ENCODE results near the gene SNX30.

SNX30 gene

DNA sequence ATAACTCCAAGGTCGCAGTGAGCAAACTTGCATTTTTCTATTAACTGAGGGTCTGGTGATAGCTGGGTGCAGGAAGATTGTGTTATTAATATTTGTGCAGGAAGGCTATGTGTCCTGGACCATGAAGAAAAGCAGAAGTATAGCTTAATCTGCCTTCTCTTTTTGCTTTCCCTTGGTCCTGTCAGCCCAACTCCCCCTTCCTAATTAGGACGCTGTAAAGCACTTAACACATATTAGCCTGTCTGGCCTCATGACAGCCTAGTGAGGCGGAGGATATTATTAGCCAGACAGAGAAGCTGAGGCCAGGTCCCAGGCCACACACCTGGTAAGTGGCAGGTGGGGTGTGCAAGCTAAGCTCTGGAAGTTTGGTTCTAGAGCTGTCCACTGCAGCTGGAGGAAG, 110.6 kb downstream of the SNX30 start:
- TF ChIP-seq, protein P1, sequence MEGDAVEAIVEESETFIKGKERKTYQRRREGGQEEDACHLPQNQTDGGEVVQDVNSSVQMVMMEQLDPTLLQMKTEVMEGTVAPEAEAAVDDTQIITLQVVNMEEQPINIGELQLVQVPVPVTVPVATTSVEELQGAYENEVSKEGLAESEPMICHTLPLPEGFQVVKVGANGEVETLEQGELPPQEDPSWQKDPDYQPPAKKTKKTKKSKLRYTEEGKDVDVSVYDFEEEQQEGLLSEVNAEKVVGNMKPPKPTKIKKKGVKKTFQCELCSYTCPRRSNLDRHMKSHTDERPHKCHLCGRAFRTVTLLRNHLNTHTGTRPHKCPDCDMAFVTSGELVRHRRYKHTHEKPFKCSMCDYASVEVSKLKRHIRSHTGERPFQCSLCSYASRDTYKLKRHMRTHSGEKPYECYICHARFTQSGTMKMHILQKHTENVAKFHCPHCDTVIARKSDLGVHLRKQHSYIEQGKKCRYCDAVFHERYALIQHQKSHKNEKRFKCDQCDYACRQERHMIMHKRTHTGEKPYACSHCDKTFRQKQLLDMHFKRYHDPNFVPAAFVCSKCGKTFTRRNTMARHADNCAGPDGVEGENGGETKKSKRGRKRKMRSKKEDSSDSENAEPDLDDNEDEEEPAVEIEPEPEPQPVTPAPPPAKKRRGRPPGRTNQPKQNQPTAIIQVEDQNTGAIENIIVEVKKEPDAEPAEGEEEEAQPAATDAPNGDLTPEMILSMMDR (conservative IDR thresholded peaks at IDR 0.05): no peak
- H3K27ac ChIP-seq: no peak overlapping the region

DNA sequence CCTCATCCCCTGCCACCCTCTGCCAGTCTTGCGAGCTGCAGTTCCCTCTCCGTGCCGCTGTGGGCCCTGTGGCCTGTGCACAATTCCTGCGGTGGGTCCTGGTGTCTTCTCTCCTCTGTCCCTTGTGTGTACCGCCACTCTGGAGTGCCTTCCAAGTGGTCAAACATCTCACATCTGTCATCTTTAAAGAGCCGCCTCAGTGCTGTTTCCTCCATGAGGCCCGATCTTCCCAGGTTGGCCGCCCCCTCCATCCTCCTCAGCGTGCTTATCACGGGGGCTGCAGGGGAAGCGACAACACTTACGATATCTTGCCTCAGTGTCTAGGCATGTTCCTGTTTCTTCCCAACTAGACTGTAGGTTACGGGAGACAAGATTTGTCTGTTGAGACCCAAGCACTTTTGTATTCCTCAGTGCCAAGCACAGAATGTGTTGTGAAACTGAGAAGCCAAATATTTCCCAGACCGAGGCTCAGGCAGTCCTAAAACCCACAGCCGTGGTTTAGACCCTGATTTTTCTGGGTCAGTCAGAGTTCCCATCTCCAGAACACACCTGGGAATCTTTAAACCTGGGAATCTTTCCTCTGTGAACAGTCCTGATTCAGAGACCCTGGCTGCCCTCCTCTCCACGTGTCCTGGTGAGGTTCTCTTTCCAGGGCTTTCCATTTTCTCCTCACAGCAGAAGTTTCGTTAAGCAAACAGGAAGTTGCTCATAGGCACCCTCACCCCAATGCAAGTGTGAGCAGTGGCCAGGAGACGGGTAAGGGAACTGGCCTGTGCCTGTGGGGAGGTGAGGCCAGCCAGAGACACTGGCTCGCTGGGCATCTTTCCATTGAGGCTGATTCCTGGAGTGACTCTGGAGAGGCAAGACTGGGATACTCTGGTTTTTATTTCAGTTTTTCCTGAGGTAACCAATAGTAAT, 111.3 kb downstream of the SNX30 start:
- H3K27ac ChIP-seq: no peak overlapping the region
- TF ChIP-seq, protein P1 (conservative IDR thresholded peaks at IDR 0.05): no peak

DNA sequence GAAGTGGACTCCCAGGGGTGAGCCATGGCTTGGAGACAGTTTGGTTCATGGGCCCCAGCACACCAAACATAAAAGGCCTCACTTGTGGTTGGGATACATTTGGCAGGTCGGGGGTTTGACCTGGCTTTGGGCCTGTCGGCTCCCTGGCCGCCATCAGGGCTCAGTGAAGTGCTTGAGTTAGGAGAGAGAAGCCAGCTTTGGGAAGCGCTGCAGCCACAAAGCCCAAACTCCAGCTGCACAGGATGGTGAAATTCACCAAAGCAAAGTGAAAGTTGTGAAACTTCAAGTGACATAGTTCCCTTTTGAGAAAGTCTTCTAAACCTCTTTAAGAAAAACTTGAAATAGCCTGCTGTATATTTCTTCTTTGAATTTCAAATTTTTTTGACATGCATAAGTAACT, 112.7 kb downstream of the SNX30 start:
- H3K27ac ChIP-seq: no peak overlapping the region
- TF ChIP-seq, protein P1 (conservative IDR thresholded peaks at IDR 0.05): no peak

DNA sequence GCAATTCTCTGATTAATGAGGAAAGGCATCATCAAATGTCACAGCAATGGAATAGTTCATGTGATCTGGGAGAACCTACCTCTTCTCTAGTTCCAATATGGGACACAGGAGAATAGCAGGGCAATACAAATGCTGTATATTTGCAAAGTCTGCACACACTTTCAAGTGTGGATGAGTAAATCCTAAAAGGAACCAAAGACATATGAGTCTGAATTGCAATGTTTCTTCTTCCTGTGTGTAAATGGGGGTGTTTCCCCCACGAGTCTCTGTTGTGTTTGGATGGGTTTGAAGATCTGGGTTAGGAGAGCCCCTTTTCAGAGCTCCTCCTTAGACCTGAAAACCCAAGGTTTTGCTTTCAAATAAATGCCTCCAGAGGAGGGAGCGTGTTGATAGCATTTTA, 113.2 kb downstream of the SNX30 start:
- no peak overlapping the region for H3K27ac ChIP-seq
- TF ChIP-seq, protein P1 (conservative IDR thresholded peaks at IDR 0.05): no peak

DNA sequence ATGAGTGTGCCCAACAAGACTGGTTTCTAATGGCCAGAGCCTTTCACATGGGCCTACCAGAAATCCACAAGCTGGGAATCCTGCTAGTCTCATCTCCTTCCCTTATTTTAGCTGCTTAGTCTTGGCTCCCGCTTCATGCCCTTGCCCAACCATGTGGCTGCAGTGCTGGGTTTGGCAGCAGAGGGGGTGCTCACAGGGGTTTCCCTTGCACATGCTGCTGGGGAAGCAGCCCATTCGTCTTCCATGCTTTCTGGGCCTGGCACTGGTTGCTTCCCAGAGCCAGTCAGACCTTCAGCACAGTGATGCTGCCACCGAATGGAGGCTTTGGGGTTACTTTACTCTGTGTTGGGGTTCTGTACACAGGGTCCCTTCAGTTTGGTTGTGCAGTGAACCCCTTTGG, 113.8 kb downstream of the SNX30 start:
- no peak overlapping the region for H3K27ac ChIP-seq
- TF ChIP-seq, protein P1 (conservative IDR thresholded peaks at IDR 0.05): no peak

DNA sequence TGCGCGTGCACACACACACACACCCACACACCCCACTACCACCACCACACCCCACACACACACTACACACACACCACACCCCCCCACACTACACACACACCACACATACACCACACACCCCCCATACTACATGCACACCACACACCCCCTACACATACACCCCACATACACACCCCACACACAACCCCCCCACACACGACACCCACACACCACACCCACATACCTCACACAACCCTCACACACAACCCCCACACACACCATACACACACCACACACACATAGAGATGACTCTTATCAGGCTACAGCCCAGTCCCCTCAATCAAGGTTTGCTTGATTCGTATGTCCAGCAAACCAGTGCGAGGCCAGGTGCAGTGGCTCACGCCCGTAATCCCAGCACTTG, 114.4 kb downstream of the SNX30 start:
- TF ChIP-seq, protein P1 (conservative IDR thresholded peaks at IDR 0.05): no peak
- H3K27ac ChIP-seq: no peak overlapping the region

DNA sequence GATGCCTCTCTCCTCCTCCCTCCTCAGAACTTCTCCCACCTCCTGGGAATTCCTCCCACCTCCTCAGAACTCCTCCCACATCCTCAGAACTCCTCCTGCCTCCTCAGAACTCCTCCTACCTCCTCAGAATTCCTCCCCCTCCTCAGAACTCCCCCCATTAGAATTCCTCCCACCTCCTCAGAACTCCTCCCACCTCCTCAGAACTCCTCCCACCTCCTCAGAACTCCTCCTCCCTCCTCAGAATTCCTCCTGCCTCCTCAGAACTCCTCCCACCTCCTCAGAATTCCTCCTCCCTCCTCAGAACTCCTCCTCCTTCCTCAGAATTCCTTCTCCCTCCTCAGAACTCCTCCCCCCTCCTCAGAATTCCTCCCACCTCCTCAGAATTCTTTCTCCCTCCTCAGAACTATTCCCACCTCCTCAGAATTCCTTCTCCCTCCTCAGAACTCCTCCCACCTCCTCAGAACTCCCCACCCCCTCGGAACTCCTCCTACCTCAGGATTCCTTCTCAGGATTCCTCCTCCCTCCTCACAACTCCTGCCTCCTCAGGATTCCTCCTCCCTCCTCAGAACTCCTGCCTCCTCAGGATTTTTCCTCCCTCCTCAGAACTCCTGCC, 116.2 kb downstream of the SNX30 start:
- H3K27ac ChIP-seq: no peak overlapping the region

More for the DNA sequence above, 116.2 kb downstream of the SNX30 start:
- TF ChIP-seq, protein P1 (conservative IDR thresholded peaks at IDR 0.05): no peak
